ENCODE measurements around the gene MIAT.

MIAT gene

DNA sequence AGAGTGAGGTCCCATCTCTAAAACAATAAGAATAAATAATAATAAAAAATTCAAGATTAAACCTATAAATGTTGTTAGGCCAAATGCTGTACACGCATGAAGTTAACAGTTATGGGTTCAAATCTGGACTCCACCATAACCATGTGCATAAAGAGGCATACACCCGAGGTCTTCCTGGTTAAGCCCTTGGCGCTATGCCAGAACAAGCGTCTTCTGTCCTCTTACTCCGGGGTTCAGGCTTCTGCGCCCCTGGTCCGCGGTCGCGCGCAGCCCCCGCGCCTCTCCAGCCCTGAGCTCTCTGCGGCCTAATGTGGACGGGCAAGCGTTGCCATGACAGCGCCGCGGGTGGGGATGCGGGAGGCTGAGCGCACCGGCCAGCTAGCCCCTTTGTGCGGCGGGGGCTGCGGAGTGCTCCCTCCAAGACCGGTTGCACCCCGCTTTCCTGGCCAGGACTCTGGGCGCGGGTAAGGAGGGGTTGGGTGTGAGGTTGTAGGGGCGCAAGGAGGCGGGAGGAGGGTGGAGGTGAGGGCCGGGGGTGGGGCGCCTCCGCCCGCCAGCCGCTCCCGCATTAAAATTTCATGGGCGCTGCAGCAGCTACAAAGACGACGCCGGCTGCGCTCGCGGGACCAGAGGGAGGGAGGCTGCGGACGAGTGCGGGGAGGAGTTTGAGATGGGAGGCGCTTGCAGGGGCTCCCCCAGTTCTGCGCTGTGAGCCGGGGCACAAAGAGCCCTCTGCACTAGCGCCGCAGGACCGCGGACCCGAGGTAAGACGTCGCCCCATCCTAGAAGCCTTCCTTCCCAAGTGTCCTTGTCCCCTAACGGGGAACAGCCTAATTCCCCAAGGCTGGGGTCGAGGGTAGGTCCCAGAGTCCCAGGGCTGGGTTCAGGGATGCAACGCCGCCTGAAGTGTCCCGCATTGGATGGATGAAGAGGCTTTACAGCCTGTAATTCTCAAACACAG, at the start of gene MIAT:
MIAT (plus strand) TSS at position 698 of the 961 bp plus-strand sequence.
- Histone ChIP-seq H3K36me3 (ENCODE audit: control insufficient read depth, insufficient read depth, low read length) (no peaks in the 10 kb centered on the region), H3K9ac (no peak within 1 kb of the TSS), H2AFZ (peak within 1 kb of the TSS; percentile 33), H3K9me3 (ENCODE audit: control insufficient read depth, low read length) (no peaks in the 10 kb centered on the region), H3K4me1 (no peaks in the 10 kb centered on the region), H3K4me2 (ENCODE audit: low read length) (peak within 1 kb of the TSS; percentile 34), H3K27me3 (ENCODE audit: control insufficient read depth, insufficient read depth, low read length) (peaks cover 14% of the 10 kb centered on the region), H3K79me2 (no peaks in the 10 kb centered on the region), H3K27ac (no peak within 1 kb of the TSS), H3K4me3 (ENCODE audit: low read depth, low read length) (no peak within 1 kb of the TSS)
- TF ChIP-seq, protein P1, sequence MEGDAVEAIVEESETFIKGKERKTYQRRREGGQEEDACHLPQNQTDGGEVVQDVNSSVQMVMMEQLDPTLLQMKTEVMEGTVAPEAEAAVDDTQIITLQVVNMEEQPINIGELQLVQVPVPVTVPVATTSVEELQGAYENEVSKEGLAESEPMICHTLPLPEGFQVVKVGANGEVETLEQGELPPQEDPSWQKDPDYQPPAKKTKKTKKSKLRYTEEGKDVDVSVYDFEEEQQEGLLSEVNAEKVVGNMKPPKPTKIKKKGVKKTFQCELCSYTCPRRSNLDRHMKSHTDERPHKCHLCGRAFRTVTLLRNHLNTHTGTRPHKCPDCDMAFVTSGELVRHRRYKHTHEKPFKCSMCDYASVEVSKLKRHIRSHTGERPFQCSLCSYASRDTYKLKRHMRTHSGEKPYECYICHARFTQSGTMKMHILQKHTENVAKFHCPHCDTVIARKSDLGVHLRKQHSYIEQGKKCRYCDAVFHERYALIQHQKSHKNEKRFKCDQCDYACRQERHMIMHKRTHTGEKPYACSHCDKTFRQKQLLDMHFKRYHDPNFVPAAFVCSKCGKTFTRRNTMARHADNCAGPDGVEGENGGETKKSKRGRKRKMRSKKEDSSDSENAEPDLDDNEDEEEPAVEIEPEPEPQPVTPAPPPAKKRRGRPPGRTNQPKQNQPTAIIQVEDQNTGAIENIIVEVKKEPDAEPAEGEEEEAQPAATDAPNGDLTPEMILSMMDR (IDR thresholded peaks at IDR 0.05) = no peak

- H3K4me2 ChIP-seq (ENCODE audit: low read length) = no peak overlapping the region
These were observed 49.3 kb upstream of the MIAT start for GRCh38 chr22:26608129-26608528.

GRCh38 chr22:26609287-26609686, 48.1 kb upstream of the MIAT start:
- Histone ChIP-seq H3K4me3 (ENCODE audit: low read depth, low read length) (no peak overlapping the region), H3K9me3 (ENCODE audit: control insufficient read depth, low read length) (no peaks in the 10 kb centered on the region), H3K36me3 (ENCODE audit: control insufficient read depth, insufficient read depth, low read length) (no peaks in the 10 kb centered on the region), H3K27me3 (ENCODE audit: control insufficient read depth, insufficient read depth, low read length) (no peaks in the 10 kb centered on the region), H3K79me2 (no peaks in the 10 kb centered on the region), H3K4me1 (no peaks in the 10 kb centered on the region), H3K4me2 (ENCODE audit: low read length) (no peak overlapping the region), H3K27ac (no peak overlapping the region), H3K9ac (no peak overlapping the region), H2AFZ (no peak overlapping the region)
- TF ChIP-seq, protein P1 (IDR thresholded peaks at IDR 0.05) = no peak

More at GRCh38 chr22:26608129-26608528, 49.3 kb upstream of the MIAT start:
- no peaks in the 10 kb centered on the region for H3K4me1 ChIP-seq
- no peak overlapping the region for H3K9ac ChIP-seq
- no peaks in the 10 kb centered on the region for H3K27me3 ChIP-seq (ENCODE audit: control insufficient read depth, insufficient read depth, low read length)
- no peaks in the 10 kb centered on the region for H3K36me3 ChIP-seq (ENCODE audit: control insufficient read depth, insufficient read depth, low read length)
- no peaks in the 10 kb centered on the region for H3K9me3 ChIP-seq (ENCODE audit: control insufficient read depth, low read length)
- no peak overlapping the region for H3K4me3 ChIP-seq (ENCODE audit: low read depth, low read length)
- TF ChIP-seq, protein P1 (IDR thresholded peaks at IDR 0.05) = no peak
- no peaks in the 10 kb centered on the region for H3K79me2 ChIP-seq
- no peak overlapping the region for H3K27ac ChIP-seq
- H2AFZ ChIP-seq = no peak overlapping the region

- TF ChIP-seq, protein P1 (IDR thresholded peaks at IDR 0.05) = no peak
- Histone ChIP-seq H3K36me3 (ENCODE audit: control insufficient read depth, insufficient read depth, low read length) (no peaks in the 10 kb centered on the region), H3K27ac (no peak overlapping the region), H3K27me3 (ENCODE audit: control insufficient read depth, insufficient read depth, low read length) (no peaks in the 10 kb centered on the region), H3K9ac (no peak overlapping the region), H3K4me3 (ENCODE audit: low read depth, low read length) (no peak overlapping the region), H3K9me3 (ENCODE audit: control insufficient read depth, low read length) (no peaks in the 10 kb centered on the region), H2AFZ (no peak overlapping the region), H3K79me2 (no peaks in the 10 kb centered on the region), H3K4me2 (ENCODE audit: low read length) (no peak overlapping the region), H3K4me1 (no peaks in the 10 kb centered on the region)
These were observed 47.1 kb upstream of the MIAT start for GRCh38 chr22:26610072-26610958.

Measured in parathyroid adenoma (tissue), 2 donors.